GM12864 (cell line): ENCODE measurements around the gene RPN2.

Experiments used
- DNase-seq: peaks from one replicate; pipeline ENCODE4 v3.0.0-alpha.2; 2011; ENCODE audit warnings: low read depth
- H3K4me3 ChIP-seq: 2 replicates; pipeline ENCODE4 v1.5.1; 2011; ENCODE audit warnings: mild to moderate bottlenecking, low read depth, low read length, control low read depth
- CTCF ChIP-seq: IDR thresholded peaks from 2 replicates; pipeline ENCODE4 v1.5.1; 2011; ENCODE audit warnings: low read depth, mild to moderate bottlenecking, moderate library complexity, low read length, control low read depth, inconsistent platforms; ENCODE audit errors: missing control alignments

The RPN2 gene

GRCh38 chr20:37178839-37179682 lies at the start of gene RPN2, which contains the start of gene MROH8:
RPN2 (plus strand) TSS chr20:37179330; CDS start chr20:37179357, 27 bp downstream.
MROH8 (minus strand) TSS chr20:37179548.
- peak; percentile 92 for DNase-seq
- no peak for TF ChIP-seq CTCF
- peak within 1 kb of the TSS; percentile 79 for H3K4me3 ChIP-seq

GRCh38 chr20:37131486-37131885 lies 47.6 kb upstream of the RPN2 start:
- no peak for DNase-seq
- no peak overlapping the region for H3K4me3 ChIP-seq
- no peak for TF ChIP-seq CTCF

- TF ChIP-seq CTCF: no peak
- no peak for DNase-seq
- H3K4me3 ChIP-seq: no peak overlapping the region
Measured at GRCh38 chr20:37133952-37134351, 45.2 kb upstream of the RPN2 start.

- H3K4me3 ChIP-seq: no peak overlapping the region
- no peak for TF ChIP-seq CTCF
- no peak for DNase-seq
Measured at GRCh38 chr20:37137547-37137946, 41.6 kb upstream of the RPN2 start.

DNA sequence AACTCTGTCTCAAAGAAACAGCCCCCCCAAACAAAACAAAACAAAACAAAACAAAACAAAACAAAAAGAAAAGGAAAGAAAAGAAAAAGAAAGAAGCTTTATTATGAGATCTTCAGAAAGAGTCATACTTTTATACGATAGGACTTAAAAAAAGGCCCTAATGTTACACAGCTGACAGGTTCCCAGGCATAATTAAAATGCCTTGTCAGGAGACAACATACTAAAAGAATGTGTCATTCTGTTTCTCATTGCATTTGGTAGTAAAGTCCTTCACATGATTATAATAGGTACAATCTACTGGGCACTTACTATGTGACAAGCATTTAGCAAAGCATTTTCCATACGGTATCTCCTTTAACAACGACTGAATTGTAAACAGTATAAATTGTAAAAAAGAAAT lies 36.4 kb upstream of the RPN2 start:
- TF ChIP-seq CTCF: no peak
- no peak for DNase-seq
- H3K4me3 ChIP-seq: no peak overlapping the region

DNA sequence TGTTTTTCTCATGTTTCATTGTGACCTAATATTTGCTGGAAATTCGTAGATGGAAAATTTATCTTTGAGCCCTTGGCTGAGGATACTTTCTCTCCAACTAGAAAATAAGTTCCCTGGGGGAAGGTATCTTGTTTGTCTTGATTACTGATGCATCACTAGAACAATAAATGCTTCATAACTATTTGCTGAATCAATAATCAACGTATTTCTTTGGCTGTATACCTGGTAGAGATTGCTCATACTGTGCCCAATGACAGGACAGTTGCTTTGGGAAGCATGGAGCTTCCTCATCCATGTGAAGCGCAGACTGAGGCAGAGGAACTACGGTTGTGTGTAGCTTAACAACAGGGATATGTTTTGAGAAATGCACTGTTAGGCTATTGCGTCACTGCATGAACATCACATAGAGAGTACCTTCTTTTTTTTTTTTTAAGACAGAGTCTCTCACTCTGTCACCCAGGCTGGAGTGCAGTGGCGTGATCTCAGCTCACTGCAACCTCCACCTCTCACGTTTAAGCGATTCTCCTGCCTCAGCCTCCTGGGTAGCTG lies 34.2 kb upstream of the RPN2 start:
- no peak for TF ChIP-seq CTCF
- no peak for DNase-seq
- H3K4me3 ChIP-seq: no peak overlapping the region
